HEK293 (cell line): ENCODE data around the gene LCN9.

ENCODE experiments used
- ZNF530 ChIP-seq: fragments of 450-650 bp; formaldehyde crosslinking; IDR thresholded peaks from 2 replicates; pipeline ENCODE4 v1.5.1; 2016; ENCODE audit warnings: low read depth, missing biosample characterization, missing genetic modification characterization
- ZNF624 ChIP-seq: fragments of 450-650 bp; formaldehyde crosslinking; IDR thresholded peaks from 2 replicates; pipeline ENCODE4 v1.5.1; 2017; ENCODE audit warnings: missing biosample characterization, missing genetic modification characterization
- ZNF660 ChIP-seq: fragments of 450-650 bp; IDR thresholded peaks from 2 replicates; pipeline ENCODE4 v1.5.1; 2018; ENCODE audit warnings: missing biosample characterization, mild to moderate bottlenecking, missing genetic modification characterization
- TF ChIP-seq, protein P1 (sequence below): fragments of 450-650 bp; formaldehyde crosslinking; IDR thresholded peaks from 2 replicates; pipeline ENCODE4 v1.5.1; 2016; ENCODE audit warnings: missing biosample characterization, missing genetic modification characterization
- TF ChIP-seq, protein P2 (sequence below): fragments of 450-650 bp; formaldehyde crosslinking; IDR thresholded peaks from 2 replicates; pipeline ENCODE4 v1.5.1; 2016; ENCODE audit warnings: missing biosample characterization, missing genetic modification characterization

DNA sequence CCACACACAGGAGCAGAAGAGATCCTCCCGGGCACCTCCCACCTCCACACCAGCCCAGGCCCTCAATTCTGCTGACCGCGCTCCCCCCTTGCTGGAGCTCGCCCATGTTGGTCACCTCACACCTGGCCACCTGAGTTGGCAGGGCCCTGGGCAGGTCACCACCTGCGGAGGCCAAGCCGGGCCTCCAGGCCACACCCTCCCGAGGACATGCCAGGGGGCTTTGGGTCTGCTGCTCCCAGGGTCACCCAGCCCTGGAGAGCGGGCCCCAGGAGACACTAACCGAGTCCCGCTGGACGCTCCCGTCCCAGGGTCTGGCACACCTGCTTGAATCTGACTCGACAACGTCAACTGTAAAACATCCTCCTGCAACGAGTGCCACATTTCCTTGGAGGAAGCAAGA lies 34.1 kb downstream of the LCN9 start:
- TF ChIP-seq ZNF660 (tag by site-specific recombination) (no peak), ZNF530 (tag by site-specific recombination) (no peak), ZNF624 (tag by site-specific recombination) (no peak)
- TF ChIP-seq, protein P1, sequence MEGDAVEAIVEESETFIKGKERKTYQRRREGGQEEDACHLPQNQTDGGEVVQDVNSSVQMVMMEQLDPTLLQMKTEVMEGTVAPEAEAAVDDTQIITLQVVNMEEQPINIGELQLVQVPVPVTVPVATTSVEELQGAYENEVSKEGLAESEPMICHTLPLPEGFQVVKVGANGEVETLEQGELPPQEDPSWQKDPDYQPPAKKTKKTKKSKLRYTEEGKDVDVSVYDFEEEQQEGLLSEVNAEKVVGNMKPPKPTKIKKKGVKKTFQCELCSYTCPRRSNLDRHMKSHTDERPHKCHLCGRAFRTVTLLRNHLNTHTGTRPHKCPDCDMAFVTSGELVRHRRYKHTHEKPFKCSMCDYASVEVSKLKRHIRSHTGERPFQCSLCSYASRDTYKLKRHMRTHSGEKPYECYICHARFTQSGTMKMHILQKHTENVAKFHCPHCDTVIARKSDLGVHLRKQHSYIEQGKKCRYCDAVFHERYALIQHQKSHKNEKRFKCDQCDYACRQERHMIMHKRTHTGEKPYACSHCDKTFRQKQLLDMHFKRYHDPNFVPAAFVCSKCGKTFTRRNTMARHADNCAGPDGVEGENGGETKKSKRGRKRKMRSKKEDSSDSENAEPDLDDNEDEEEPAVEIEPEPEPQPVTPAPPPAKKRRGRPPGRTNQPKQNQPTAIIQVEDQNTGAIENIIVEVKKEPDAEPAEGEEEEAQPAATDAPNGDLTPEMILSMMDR (tag by site-specific recombination) = no peak
- TF ChIP-seq, protein P2, sequence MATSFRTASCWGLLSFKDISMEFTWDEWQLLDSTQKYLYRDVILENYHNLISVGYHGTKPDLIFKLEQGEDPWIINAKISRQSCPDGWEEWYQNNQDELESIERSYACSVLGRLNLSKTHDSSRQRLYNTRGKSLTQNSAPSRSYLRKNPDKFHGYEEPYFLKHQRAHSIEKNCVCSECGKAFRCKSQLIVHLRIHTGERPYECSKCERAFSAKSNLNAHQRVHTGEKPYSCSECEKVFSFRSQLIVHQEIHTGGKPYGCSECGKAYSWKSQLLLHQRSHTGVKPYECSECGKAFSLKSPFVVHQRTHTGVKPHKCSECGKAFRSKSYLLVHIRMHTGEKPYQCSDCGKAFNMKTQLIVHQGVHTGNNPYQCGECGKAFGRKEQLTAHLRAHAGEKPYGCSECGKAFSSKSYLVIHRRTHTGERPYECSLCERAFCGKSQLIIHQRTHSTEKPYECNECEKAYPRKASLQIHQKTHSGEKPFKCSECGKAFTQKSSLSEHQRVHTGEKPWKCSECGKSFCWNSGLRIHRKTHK (tag by site-specific recombination) = no peak
